Stimulated activated naive CD8-positive, alpha-beta T cell treated with anti-CD3 and anti-CD28 coated beads, Interleukin-15, amount 100 ng/mL, for 72 hours (primary cell): ENCODE data around the gene CALHM4.

Source experiments
- ATAC-seq: fragments of 150-1000 bp; cut with Tn5 transposase; 2 replicates; pipeline ENCODE4 v1.10.0; 2021; ENCODE audit warnings: mild to moderate bottlenecking, moderate library complexity
- DNase-seq, 2 donors: peaks; one replicate each; pipeline ENCODE4 v3.0.0; 2021 to 2022
- H3K27ac Mint-ChIP-seq, 2 donors: one replicate each; pipeline ENCODE4 v1.8.0; 2022; ENCODE audit warnings: mild to moderate bottlenecking in 2 of 2, mixed read lengths in 2 of 2, moderate library complexity in 2 of 2
- H3K27me3 Mint-ChIP-seq: one replicate; pipeline ENCODE4 v1.8.0; 2022; ENCODE audit warnings: mixed read lengths
- H3K4me1 Mint-ChIP-seq: one replicate; pipeline ENCODE4 v1.8.0; 2022; ENCODE audit warnings: mild to moderate bottlenecking, mixed read lengths
- H3K4me3 Mint-ChIP-seq, 2 donors: one replicate each; pipeline ENCODE4 v1.8.0; 2022; ENCODE audit warnings: mild to moderate bottlenecking in 2 of 2, mixed read lengths in 2 of 2, moderate library complexity in 1 of 2
- H3K9me3 Mint-ChIP-seq, 2 donors: one replicate each; pipeline ENCODE4 v1.8.0; 2022; ENCODE audit warnings: mixed read lengths in 2 of 2

CALHM4 gene

GRCh38 chr6:116562019-116562403 is 8.5 kb downstream of the CALHM4 start:
- Mint-ChIP-seq H3K4me1 (peaks cover 16% of the 10 kb centered on the region), H3K4me3 (no peak overlapping the region), H3K27me3 (peaks cover 17% of the 10 kb centered on the region), H3K9me3 (no peaks in the 10 kb centered on the region), H3K27ac (no peak overlapping the region)
- DNase-seq (no peak), ATAC-seq (no peak)

- no peak overlapping the region for H3K4me3 Mint-ChIP-seq
- H3K27me3 Mint-ChIP-seq = peaks cover 17% of the 10 kb centered on the region
- H3K4me1 Mint-ChIP-seq = peaks cover 16% of the 10 kb centered on the region
- H3K27ac Mint-ChIP-seq = no peak overlapping the region
- no peaks in the 10 kb centered on the region for H3K9me3 Mint-ChIP-seq
- no peak for ATAC-seq
- DNase-seq = no peak
Measured at GRCh38 chr6:116562614-116563013, 9.1 kb downstream of the CALHM4 start.

GRCh38 chr6:116563830-116564229 is 10.3 kb downstream of the CALHM4 start:
- ATAC-seq (no peak), DNase-seq (no peak)
- Mint-ChIP-seq H3K27me3 (peaks cover 17% of the 10 kb centered on the region), H3K4me3 (peak overlapping the region in 1 of 2 donors; percentile 65), H3K27ac (no peak overlapping the region), H3K9me3 (no peaks in the 10 kb centered on the region), H3K4me1 (peaks cover 19% of the 10 kb centered on the region)

GRCh38 chr6:116564311-116564710 is 10.8 kb downstream of the CALHM4 start:
- ATAC-seq (no peak), DNase-seq (no peak)
- peak overlapping the region; percentile 65 to 75 for H3K4me3 Mint-ChIP-seq
- H3K27me3 Mint-ChIP-seq = peaks cover 17% of the 10 kb centered on the region
- no peaks in the 10 kb centered on the region for H3K9me3 Mint-ChIP-seq
- H3K4me1 Mint-ChIP-seq = peaks cover 24% of the 10 kb centered on the region
- no peak overlapping the region for H3K27ac Mint-ChIP-seq

- DNase-seq (peak; percentile 21 to 24), ATAC-seq (peak; percentile 72)
- H3K4me1 Mint-ChIP-seq = peaks cover 32% of the 10 kb centered on the region
- H3K27me3 Mint-ChIP-seq = peaks cover 17% of the 10 kb centered on the region
- H3K27ac Mint-ChIP-seq = peak overlapping the region in 1 of 2 donors; percentile 54
- H3K4me3 Mint-ChIP-seq = peak overlapping the region; percentile 65 to 75
- no peaks in the 10 kb centered on the region for H3K9me3 Mint-ChIP-seq
Measured at GRCh38 chr6:116564921-116565872, 11.6 kb downstream of the CALHM4 start.

GRCh38 chr6:116568111-116568510 is 14.6 kb downstream of the CALHM4 start:
- Mint-ChIP-seq H3K9me3 (no peaks in the 10 kb centered on the region), H3K27me3 (peaks cover 9% of the 10 kb centered on the region), H3K27ac (no peak overlapping the region), H3K4me3 (no peak overlapping the region), H3K4me1 (peaks cover 39% of the 10 kb centered on the region)
- DNase-seq (no peak), ATAC-seq (no peak)

GRCh38 chr6:116568821-116569755 is 15.5 kb downstream of the CALHM4 start:
- no peak for DNase-seq
- ATAC-seq = no peak
- H3K27me3 Mint-ChIP-seq = peaks cover 4% of the 10 kb centered on the region
- no peak overlapping the region for H3K27ac Mint-ChIP-seq
- H3K9me3 Mint-ChIP-seq = no peaks in the 10 kb centered on the region
- peaks cover 47% of the 10 kb centered on the region for H3K4me1 Mint-ChIP-seq
- no peak overlapping the region for H3K4me3 Mint-ChIP-seq

- Mint-ChIP-seq H3K4me1 (peaks cover 45% of the 10 kb centered on the region), H3K9me3 (no peaks in the 10 kb centered on the region), H3K27me3 (no peaks in the 10 kb centered on the region), H3K27ac (peak within 1 kb of the TSS; percentile 98 to 99), H3K4me3 (peak within 1 kb of the TSS; percentile 97 to 100)
- DNase-seq (peak; percentile 98 to 100), ATAC-seq (peak; percentile 98)
Measured at GRCh38 chr6:116570856-116571682, 17.5 kb downstream of the CALHM4 start, which contains the start of gene RWDD1. Gene RWDD1 (plus strand): TSS chr6:116571504. CDS start chr6:116571583, 79 bp downstream.

GRCh38 chr6:116571683-116572000 is 18.1 kb downstream of the CALHM4 start:
- Mint-ChIP-seq H3K4me1 (peaks cover 50% of the 10 kb centered on the region), H3K27ac (peak overlapping the region; percentile 98 to 99), H3K27me3 (no peaks in the 10 kb centered on the region), H3K4me3 (peak overlapping the region; percentile 97 to 100), H3K9me3 (no peaks in the 10 kb centered on the region)
- DNase-seq (no peak), ATAC-seq (no peak)

GRCh38 chr6:116572162-116572561 is 18.6 kb downstream of the CALHM4 start:
- DNase-seq (peak in 1 of 2 donors; percentile 15), ATAC-seq (no peak)
- Mint-ChIP-seq H3K27me3 (no peaks in the 10 kb centered on the region), H3K27ac (peak overlapping the region; percentile 98 to 99), H3K9me3 (no peaks in the 10 kb centered on the region), H3K4me3 (peak overlapping the region; percentile 97 to 100), H3K4me1 (peaks cover 51% of the 10 kb centered on the region)

GRCh38 chr6:116575227-116575626 is 21.7 kb downstream of the CALHM4 start:
- Mint-ChIP-seq H3K4me1 (peaks cover 43% of the 10 kb centered on the region), H3K4me3 (no peak overlapping the region), H3K27me3 (no peaks in the 10 kb centered on the region), H3K27ac (no peak overlapping the region), H3K9me3 (no peaks in the 10 kb centered on the region)
- ATAC-seq (no peak), DNase-seq (no peak)

- Mint-ChIP-seq H3K27ac (peak overlapping the region in 1 of 2 donors; percentile 5), H3K9me3 (no peaks in the 10 kb centered on the region), H3K27me3 (no peaks in the 10 kb centered on the region), H3K4me3 (no peak overlapping the region), H3K4me1 (peaks cover 42% of the 10 kb centered on the region)
- ATAC-seq (no peak), DNase-seq (no peak)
Measured at GRCh38 chr6:116577486-116577885, 23.9 kb downstream of the CALHM4 start.

- Mint-ChIP-seq H3K27ac (no peak overlapping the region), H3K4me1 (peaks cover 33% of the 10 kb centered on the region), H3K4me3 (no peak overlapping the region), H3K9me3 (no peaks in the 10 kb centered on the region), H3K27me3 (no peaks in the 10 kb centered on the region)
- no peak for DNase-seq
- ATAC-seq = no peak
Measured at GRCh38 chr6:116578335-116578734, 24.8 kb downstream of the CALHM4 start.

- no peak overlapping the region for H3K27ac Mint-ChIP-seq
- H3K27me3 Mint-ChIP-seq = no peaks in the 10 kb centered on the region
- H3K4me1 Mint-ChIP-seq = peaks cover 25% of the 10 kb centered on the region
- no peaks in the 10 kb centered on the region for H3K9me3 Mint-ChIP-seq
- ATAC-seq (no peak), DNase-seq (no peak)
- no peak overlapping the region for H3K4me3 Mint-ChIP-seq
Measured at GRCh38 chr6:116579143-116579542, 25.6 kb downstream of the CALHM4 start.

- ATAC-seq = no peak
- Mint-ChIP-seq H3K27ac (no peak overlapping the region), H3K27me3 (no peaks in the 10 kb centered on the region), H3K4me1 (peaks cover 15% of the 10 kb centered on the region), H3K4me3 (no peak overlapping the region), H3K9me3 (no peaks in the 10 kb centered on the region)
- no peak for DNase-seq
Measured at GRCh38 chr6:116580198-116580597, 26.6 kb downstream of the CALHM4 start.
